Ovary (tissue), 9 donors: ENCODE results near the gene LIM2. TPM values are rescaled to one million over a fixed set of nuclear protein-coding genes. Genes with fewer than 3 reads are reported as not detected.
"Not testable (repeated sequence)": the region's sequence is repeated elsewhere in the genome, so short reads cannot be mapped to it uniquely, and the experiment has no call there.

ENCODE experiments used
- DNase-seq, 5 donors: peaks; one replicate each; pipeline ENCODE4 v3.0.0-alpha.2; 2019 to 2020
- H3K27ac ChIP-seq, 2 donors: fragments of 200-600 bp; one replicate each; pipeline versions ENCODE4 v1.5.1 to v1.8.0; 2019 to 2022
- H3K27me3 ChIP-seq: fragments of 200-600 bp; one replicate; pipeline ENCODE4 v1.8.0; 2022
- H3K36me3 ChIP-seq: fragments of 200-600 bp; sonication (generic); one replicate; pipeline ENCODE4 v1.5.1; 2019
- H3K4me1 ChIP-seq: one replicate; pipeline ENCODE4 v1.8.1; 2013; ENCODE audit warnings: mild to moderate bottlenecking, moderate library complexity; ENCODE audit not compliant: insufficient read depth
- H3K4me3 ChIP-seq: fragments of 200-600 bp; sonication (generic); one replicate; pipeline ENCODE4 v1.5.1; 2017
- H3K9me3 ChIP-seq, 2 donors: fragments of 200-600 bp in 1 of 2; sonication (generic) in 1 of 2; one replicate each; pipeline versions ENCODE4 v1.5.1 to v1.8.1; 2013 to 2019; ENCODE audit warnings: mild to moderate bottlenecking in 1 of 2, moderate library complexity in 1 of 2
- EP300 ChIP-seq: sonication (generic); formaldehyde crosslinking; IDR thresholded peaks from one replicate; pipeline ENCODE4 v1.6.1; 2017; ENCODE audit warnings: antibody characterized with exemption
- POLR2A ChIP-seq: fragments of 450-650 bp; IDR thresholded peaks from one replicate; pipeline ENCODE4 v1.6.1; 2017; ENCODE audit warnings: antibody characterized with exemption, mild to moderate bottlenecking, moderate library complexity
- WGBS, 3 donors: extraction: QIAGEN DNeasy Blood & Tissue Kit in 1 of 3; methylation state at CpG; one replicate each; pipeline versions ENCODE4 v1.1.5 to v1.1.7; 2013 to 2017; 5-methylcytosine and 5-hydroxymethylcytosine counted together
- intact Hi-C, 4 donors: fragments of 100-400 bp; cut with DNase I; formaldehyde crosslinking; loops; one replicate each; pipeline versions ENCODE4 v1.11.0 to v1.15.1; 2022 to 2023
- polyA plus RNA-seq, 2 donors: library from polyadenylated mRNA; stranded (reverse); fragments of 200-250 nt in 1 of 2; fragments of 350-450 nt in 1 of 2; fragmentation: Illumina TruSeq in 1 of 2; extraction: RNeasy Lipid Tissue Mini Kit (QIAGEN cat#74804) in 1 of 2; gene quantifications; one replicate each; pipeline ENCODE4 v1.2.3, GENCODE V29; 2013 to 2014
- total RNA-seq, 7 donors: library from RNA; depleted of rRNA in 2 of 7; stranded (reverse); fragments of >200 nt in 2 of 7; fragmentation: NEBNext Ultra II Directional in 3 of 7; extraction: Animal tissue kit (Norgen Biotek cat#: 25700) in 3 of 7; gene quantifications; one replicate each; pipeline versions ENCODE4 v1.1.0 to v1.2.4, GENCODE V29; 2016 to 2023
- TF ChIP-seq, protein P1 (sequence below), 3 donors: fragments of 450-650 bp in 2 of 3; fragments of 200-600 bp in 1 of 3; IDR thresholded peaks; one replicate each; pipeline versions ENCODE4 v1.5.1 to v1.8.0; 2016 to 2022; ENCODE audit warnings: antibody characterized with exemption in 3 of 3, mild to moderate bottlenecking in 1 of 3
- donor health status: DM: no; HTN: no; CAD: no; lungs with moderate emphysema.
- donor health status: DM: no; HTN: no; CAD: no.
- donor health status: Bipolar disorder and iron deficiency.
- donor health status: DM: yes; HTN: yes; CAD: no.
- donor health status: DM: no; HTN: no; CAD: no.
- donor health status: DM: yes; HTN: yes; CAD: no.

Gene LIM2
- total and polyA plus RNA-seq, 9 donors: not detected

GRCh38 chr19:51398096-51398704, 10.4 kb upstream of the LIM2 start:
- no peak overlapping the region for H3K27ac ChIP-seq
- TF ChIP-seq, protein P1, sequence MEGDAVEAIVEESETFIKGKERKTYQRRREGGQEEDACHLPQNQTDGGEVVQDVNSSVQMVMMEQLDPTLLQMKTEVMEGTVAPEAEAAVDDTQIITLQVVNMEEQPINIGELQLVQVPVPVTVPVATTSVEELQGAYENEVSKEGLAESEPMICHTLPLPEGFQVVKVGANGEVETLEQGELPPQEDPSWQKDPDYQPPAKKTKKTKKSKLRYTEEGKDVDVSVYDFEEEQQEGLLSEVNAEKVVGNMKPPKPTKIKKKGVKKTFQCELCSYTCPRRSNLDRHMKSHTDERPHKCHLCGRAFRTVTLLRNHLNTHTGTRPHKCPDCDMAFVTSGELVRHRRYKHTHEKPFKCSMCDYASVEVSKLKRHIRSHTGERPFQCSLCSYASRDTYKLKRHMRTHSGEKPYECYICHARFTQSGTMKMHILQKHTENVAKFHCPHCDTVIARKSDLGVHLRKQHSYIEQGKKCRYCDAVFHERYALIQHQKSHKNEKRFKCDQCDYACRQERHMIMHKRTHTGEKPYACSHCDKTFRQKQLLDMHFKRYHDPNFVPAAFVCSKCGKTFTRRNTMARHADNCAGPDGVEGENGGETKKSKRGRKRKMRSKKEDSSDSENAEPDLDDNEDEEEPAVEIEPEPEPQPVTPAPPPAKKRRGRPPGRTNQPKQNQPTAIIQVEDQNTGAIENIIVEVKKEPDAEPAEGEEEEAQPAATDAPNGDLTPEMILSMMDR (IDR thresholded peaks at IDR 0.05): no peak
- TF ChIP-seq EP300 (no peak), POLR2A (no peak)
- 35 to 42% (median 37%) methylated on average over 7 of the region's 7 CpGs for WGBS, 3 donors
- no peaks in the 10 kb centered on the region for H3K27me3 ChIP-seq
- H3K4me1 ChIP-seq: no peaks in the 10 kb centered on the region
- H3K9me3 ChIP-seq: no peaks in the 10 kb centered on the region
- no peaks in the 10 kb centered on the region for H3K36me3 ChIP-seq
- DNase-seq: no peak
- intact Hi-C loops: loop anchor here in 1 of 4 donors (10.0 kb wide), 1 partner anchor 53 kb away; the partner anchor contains the start of gene VSIG10L
- no peak overlapping the region for H3K4me3 ChIP-seq

GRCh38 chr19:51397453-51397852, 9.7 kb upstream of the LIM2 start:
- intact Hi-C loops: loop anchor here in 1 of 4 donors (10.0 kb wide), 1 partner anchor 53 kb away; the partner anchor contains the start of gene VSIG10L
- 53 to 59% (median 57%) methylated on average over 9 of the region's 9 CpGs for WGBS, 3 donors
- not testable (repeated sequence) for H3K4me1 ChIP-seq, H3K27ac ChIP-seq, DNase-seq, H3K9me3 ChIP-seq, H3K36me3 ChIP-seq, H3K27me3 ChIP-seq, H3K4me3 ChIP-seq

DNA sequence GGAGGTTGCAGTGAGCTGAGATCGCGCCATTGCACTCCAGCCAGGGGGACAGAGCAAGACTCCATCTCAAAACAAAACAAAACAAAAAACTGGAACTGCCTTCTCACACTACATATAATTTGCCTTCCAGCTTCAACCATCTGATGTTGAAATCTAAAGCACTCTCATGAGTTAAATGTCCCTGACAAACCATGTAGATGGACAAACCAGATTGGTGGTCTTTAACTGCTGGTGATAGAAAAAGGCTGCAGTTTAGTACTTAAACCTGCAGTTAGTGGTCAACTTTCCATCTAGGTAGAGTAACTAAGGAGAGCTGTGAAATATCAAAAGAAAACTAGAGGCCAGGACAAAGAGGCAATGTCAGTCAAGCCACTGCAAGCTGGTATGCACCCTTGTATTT, 8.4 kb upstream of the LIM2 start:
- Histone ChIP-seq H3K27me3 (no peaks in the 10 kb centered on the region), H3K36me3 (no peaks in the 10 kb centered on the region), H3K4me3 (no peak overlapping the region), H3K27ac (no peak overlapping the region), H3K4me1 (no peaks in the 10 kb centered on the region), H3K9me3 (no peaks in the 10 kb centered on the region)
- WGBS, 3 donors: 89 to 98% (median 97%) methylated on average over 2 of the region's 2 CpGs
- DNase-seq: no peak
- TF ChIP-seq, protein P1 (IDR thresholded peaks at IDR 0.05): no peak
- TF ChIP-seq EP300 (no peak), POLR2A (no peak)
- intact Hi-C loops: loop anchor here in 1 of 4 donors (10.0 kb wide), 1 partner anchor 51 kb away; the partner anchor contains the start of gene VSIG10L

DNA sequence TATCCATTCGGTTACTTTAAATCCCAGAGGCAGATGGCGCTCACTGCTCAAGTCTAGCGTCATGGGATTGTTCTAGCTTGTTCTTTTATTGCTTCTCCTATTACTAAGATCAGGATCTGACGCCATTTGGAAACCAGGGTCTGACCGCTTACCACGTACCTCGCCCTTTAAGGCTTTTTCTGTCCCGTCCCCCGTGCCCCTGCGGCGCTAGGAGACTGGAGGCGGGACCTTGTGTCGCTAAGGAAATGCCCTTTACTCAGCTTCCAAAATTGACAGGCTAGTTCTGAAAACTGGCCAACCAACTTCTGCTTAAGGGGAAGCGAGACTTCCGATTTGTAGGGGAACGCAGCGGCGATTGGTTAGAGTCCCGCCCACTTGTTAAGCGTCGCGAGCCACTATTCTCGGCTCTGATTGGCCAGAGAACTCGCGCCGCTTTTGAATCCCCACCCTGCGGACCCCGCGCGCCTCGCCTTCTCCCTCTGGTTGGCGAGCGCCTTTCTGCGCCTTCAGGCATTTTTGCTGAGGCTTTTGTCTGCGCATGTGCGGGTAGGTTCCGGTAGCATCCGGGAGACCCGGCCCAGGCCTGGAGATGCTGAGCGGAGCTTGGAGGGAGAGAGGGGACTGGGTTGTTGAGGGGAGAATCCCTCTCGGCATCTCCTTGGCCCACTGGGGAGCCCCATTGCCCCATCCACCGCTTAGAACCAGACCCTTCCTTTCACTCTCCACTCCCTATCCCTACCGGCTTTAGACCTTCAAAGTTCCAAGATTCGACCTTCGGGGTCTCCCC, 6.5 kb upstream of the LIM2 start:
- Histone ChIP-seq H3K36me3 (no peaks in the 10 kb centered on the region), H3K4me3 (peak overlapping the region; percentile 29), H3K4me1 (no peaks in the 10 kb centered on the region), H3K27ac (peak overlapping the region in 1 of 2 donors; percentile 47), H3K9me3 (no peaks in the 10 kb centered on the region), H3K27me3 (no peaks in the 10 kb centered on the region)
- intact Hi-C loops: loop anchor here in 1 of 4 donors (10.0 kb wide), 1 partner anchor 49 kb away; the partner anchor contains the start of gene VSIG10L
- TF ChIP-seq, protein P1 (IDR thresholded peaks at IDR 0.05): no peak
- peak; percentile 83 to 90 (median 86) for DNase-seq
- WGBS, 3 donors: 1 to 2% (median 1%) methylated on average over 45 of the region's 45 CpGs

- Histone ChIP-seq H3K27me3 (no peaks in the 10 kb centered on the region), H3K36me3 (no peaks in the 10 kb centered on the region), H3K27ac (no peak overlapping the region), H3K4me3 (no peak overlapping the region), H3K4me1 (no peaks in the 10 kb centered on the region), H3K9me3 (no peaks in the 10 kb centered on the region)
- TF ChIP-seq EP300 (no peak), POLR2A (no peak)
- TF ChIP-seq, protein P1 (IDR thresholded peaks at IDR 0.05): no peak
- no peak for DNase-seq
- WGBS, 3 donors: 65 to 85% (median 82%) methylated on average over 1 of the region's 1 CpG
- intact Hi-C loops: loop anchor here in 1 of 4 donors (10.0 kb wide), 1 partner anchor 48 kb away; the partner anchor contains the start of gene VSIG10L
These were observed 4.9 kb upstream of the LIM2 start for GRCh38 chr19:51392701-51393100.
